Loucy (cell line): Measurements from ENCODE around the gene FAM131C.
"Not testable (repeated sequence)": the region's sequence is repeated elsewhere in the genome, so short reads cannot be mapped to it uniquely, and the experiment has no call there.

ENCODE experiments used
- H2AFZ ChIP-seq: fragments of 200-600 bp; sonication (generic); 2 replicates; pipeline ENCODE4 v1.6.0; 2016; ENCODE audit warnings: antibody characterized with exemption, mild to moderate bottlenecking, low read length, moderate library complexity
- H3F3A ChIP-seq: fragments of 200-600 bp; 2 replicates; pipeline ENCODE4 v1.6.0; 2016; ENCODE audit warnings: antibody characterized with exemption, low read depth, mild to moderate bottlenecking
- H3K27me3 ChIP-seq: fragments of 200-600 bp; sonication (generic); 2 replicates; pipeline ENCODE4 v1.6.1; 2014; ENCODE audit warnings: low read length, mild to moderate bottlenecking; ENCODE audit not compliant: insufficient read depth, poor library complexity, severe bottlenecking
- H3K36me3 ChIP-seq: fragments of 200-600 bp; sonication (generic); 2 replicates; pipeline ENCODE4 v1.6.1; 2016; ENCODE audit warnings: low read length; ENCODE audit not compliant: insufficient read depth
- H3K4me1 ChIP-seq: fragments of 200-600 bp; sonication (generic); 2 replicates; pipeline ENCODE4 v1.5.1; 2014; ENCODE audit warnings: low read length, mild to moderate bottlenecking; ENCODE audit not compliant: insufficient read depth, poor library complexity, severe bottlenecking
- H3K4me2 ChIP-seq: fragments of 200-600 bp; sonication (generic); 2 replicates; pipeline ENCODE4 v1.6.0; 2014; ENCODE audit warnings: antibody characterized with exemption, low read length, low read depth, mild to moderate bottlenecking; ENCODE audit not compliant: poor library complexity, severe bottlenecking
- H3K4me3 ChIP-seq: fragments of 200-600 bp; sonication (generic); 2 replicates; pipeline ENCODE4 v1.5.1; 2014; ENCODE audit warnings: low read length, mild to moderate bottlenecking, mixed read lengths; ENCODE audit not compliant: poor library complexity, severe bottlenecking
- H3K79me2 ChIP-seq: fragments of 200-600 bp; sonication (generic); 2 replicates; pipeline ENCODE4 v1.6.1; 2014; ENCODE audit warnings: low read length; ENCODE audit not compliant: insufficient read depth
- H3K9ac ChIP-seq: fragments of 200-600 bp; sonication (generic); 2 replicates; pipeline ENCODE4 v1.6.0; 2014; ENCODE audit warnings: mild to moderate bottlenecking, low read depth, low read length, moderate library complexity; ENCODE audit not compliant: poor library complexity, severe bottlenecking
- H3K9me2 ChIP-seq: fragments of 200-600 bp; sonication (generic); replicated peaks from 2 replicates; pipeline ENCODE4 v1.6.1; 2016; ENCODE audit warnings: low read depth, low read length, mixed read lengths
- H3K9me3 ChIP-seq: fragments of 200-600 bp; sonication (generic); 2 replicates; pipeline ENCODE4 v1.6.1; 2014; ENCODE audit warnings: mild to moderate bottlenecking, antibody characterized with exemption, low read length, low read depth; ENCODE audit not compliant: insufficient read depth
- H4K20me1 ChIP-seq: fragments of 200-600 bp; sonication (generic); 2 replicates; pipeline ENCODE4 v1.6.0; 2014; ENCODE audit warnings: antibody characterized with exemption, low read length, mild to moderate bottlenecking; ENCODE audit not compliant: insufficient read depth, poor library complexity, severe bottlenecking
- EZH2phosphoT487 ChIP-seq: fragments of 200-600 bp; IDR thresholded peaks from 2 replicates; pipeline ENCODE4 v1.6.1; 2018; ENCODE audit warnings: antibody characterized with exemption, mild to moderate bottlenecking, moderate library complexity, borderline replicate concordance
- TF ChIP-seq, protein P1 (sequence below): fragments of 200-600 bp; sonication (generic); conservative IDR thresholded peaks from 2 replicates; pipeline ENCODE4 v1.5.1; 2014; ENCODE audit warnings: mild to moderate bottlenecking, antibody characterized with exemption, low read length

FAM131C gene

GRCh38 chr1:16043521-16043920 is 29.9 kb downstream of the FAM131C start, which contains the start of gene CLCNKB:
Gene CLCNKB (plus strand): TSS chr1:16043782. CDS start chr1:16044493, 711 bp downstream.
- Histone ChIP-seq H2AFZ (no peak within 1 kb of the TSS), H3K9me2 (no peaks in the 10 kb centered on the region), H3K4me1 (no peaks in the 10 kb centered on the region), H3K4me2 (no peak within 1 kb of the TSS), H3K36me3 (no peaks in the 10 kb centered on the region), H3K9me3 (no peaks in the 10 kb centered on the region), H3K79me2 (no peaks in the 10 kb centered on the region), H3K4me3 (no peak within 1 kb of the TSS), H3K27me3 (no peaks in the 10 kb centered on the region), H3K9ac (no peak within 1 kb of the TSS), H3F3A (no peaks in the 10 kb centered on the region), H4K20me1 (no peaks in the 10 kb centered on the region)
- no peak for TF ChIP-seq EZH2phosphoT487
- TF ChIP-seq, protein P1, sequence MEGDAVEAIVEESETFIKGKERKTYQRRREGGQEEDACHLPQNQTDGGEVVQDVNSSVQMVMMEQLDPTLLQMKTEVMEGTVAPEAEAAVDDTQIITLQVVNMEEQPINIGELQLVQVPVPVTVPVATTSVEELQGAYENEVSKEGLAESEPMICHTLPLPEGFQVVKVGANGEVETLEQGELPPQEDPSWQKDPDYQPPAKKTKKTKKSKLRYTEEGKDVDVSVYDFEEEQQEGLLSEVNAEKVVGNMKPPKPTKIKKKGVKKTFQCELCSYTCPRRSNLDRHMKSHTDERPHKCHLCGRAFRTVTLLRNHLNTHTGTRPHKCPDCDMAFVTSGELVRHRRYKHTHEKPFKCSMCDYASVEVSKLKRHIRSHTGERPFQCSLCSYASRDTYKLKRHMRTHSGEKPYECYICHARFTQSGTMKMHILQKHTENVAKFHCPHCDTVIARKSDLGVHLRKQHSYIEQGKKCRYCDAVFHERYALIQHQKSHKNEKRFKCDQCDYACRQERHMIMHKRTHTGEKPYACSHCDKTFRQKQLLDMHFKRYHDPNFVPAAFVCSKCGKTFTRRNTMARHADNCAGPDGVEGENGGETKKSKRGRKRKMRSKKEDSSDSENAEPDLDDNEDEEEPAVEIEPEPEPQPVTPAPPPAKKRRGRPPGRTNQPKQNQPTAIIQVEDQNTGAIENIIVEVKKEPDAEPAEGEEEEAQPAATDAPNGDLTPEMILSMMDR: no peak

DNA sequence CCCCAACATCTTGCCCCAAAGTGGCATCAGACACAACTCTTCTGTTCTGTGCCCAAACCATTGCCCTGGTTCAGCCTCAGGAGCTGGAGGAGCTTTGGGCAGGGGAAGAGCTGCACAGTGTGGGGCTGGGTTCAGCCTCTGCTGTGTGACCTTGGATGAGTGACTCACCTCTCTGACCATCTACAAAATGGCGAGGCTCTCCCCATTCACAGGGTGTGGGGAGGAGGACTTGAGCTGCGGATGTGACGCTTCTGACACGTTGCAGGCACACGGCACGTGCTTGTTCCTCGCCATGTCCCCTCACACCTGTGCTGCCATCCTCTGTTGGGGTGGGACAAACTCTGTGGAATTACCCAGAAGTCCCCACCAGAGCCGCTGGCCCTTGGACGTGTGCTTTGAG is 30.8 kb downstream of the FAM131C start:
- not testable (repeated sequence) for H3K36me3 ChIP-seq, H4K20me1 ChIP-seq, H3K27me3 ChIP-seq, H2AFZ ChIP-seq, H3F3A ChIP-seq, H3K9ac ChIP-seq, H3K9me2 ChIP-seq, H3K4me3 ChIP-seq, H3K4me1 ChIP-seq, H3K4me2 ChIP-seq, H3K9me3 ChIP-seq, H3K79me2 ChIP-seq

DNA sequence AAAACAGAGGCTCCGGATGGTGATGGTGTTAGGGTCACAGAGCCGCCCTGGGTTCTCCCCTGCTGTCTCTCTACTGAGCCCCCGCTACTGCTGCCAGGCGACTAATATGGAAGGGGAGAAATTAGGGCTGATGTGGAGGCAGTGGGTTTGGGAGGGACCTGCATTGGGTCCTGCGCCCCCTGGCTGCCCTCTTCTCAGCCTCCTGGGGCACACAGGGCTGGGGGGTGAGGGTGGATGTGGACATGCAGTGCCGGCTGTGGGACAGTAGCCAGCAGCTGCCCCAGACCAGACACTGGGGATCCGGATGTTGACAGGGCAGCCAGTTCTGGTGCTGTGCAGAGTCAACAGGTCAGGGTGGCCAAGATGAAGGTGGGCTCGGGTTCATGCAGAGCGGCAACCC is 31.4 kb downstream of the FAM131C start:
- no peaks in the 10 kb centered on the region for H3K79me2 ChIP-seq
- H4K20me1 ChIP-seq: no peaks in the 10 kb centered on the region
- no peaks in the 10 kb centered on the region for H3K9me2 ChIP-seq
- no peaks in the 10 kb centered on the region for H3K27me3 ChIP-seq
- no peaks in the 10 kb centered on the region for H3K36me3 ChIP-seq
- no peak overlapping the region for H3K4me3 ChIP-seq
- no peaks in the 10 kb centered on the region for H3K9me3 ChIP-seq
- no peak overlapping the region for H2AFZ ChIP-seq
- H3K4me2 ChIP-seq: no peak overlapping the region
- TF ChIP-seq EZH2phosphoT487: no peak
- TF ChIP-seq, protein P1: no peak
- no peaks in the 10 kb centered on the region for H3K4me1 ChIP-seq
- no peak overlapping the region for H3K9ac ChIP-seq
- H3F3A ChIP-seq: no peaks in the 10 kb centered on the region

DNA sequence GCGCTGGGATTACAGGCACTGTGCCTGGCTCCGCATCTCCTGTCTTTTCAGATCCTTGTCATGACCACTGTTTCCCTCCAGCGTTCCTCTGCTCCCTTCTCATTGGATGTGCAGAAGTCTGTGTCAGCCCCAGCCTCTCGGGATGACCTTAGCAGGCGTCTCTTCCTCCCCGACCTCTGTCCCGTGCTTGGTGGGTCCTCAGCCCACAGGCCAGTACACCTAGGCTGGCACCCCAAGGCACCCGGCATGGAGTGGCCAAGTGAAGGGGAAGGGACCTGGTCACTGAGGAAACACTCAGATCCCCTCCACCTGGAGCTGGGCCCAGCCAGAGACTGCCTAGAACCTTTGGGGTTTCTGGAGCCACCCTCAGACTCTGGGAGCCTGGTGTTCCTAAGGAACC is 32.3 kb downstream of the FAM131C start:
- H3K9me2 ChIP-seq: no peaks in the 10 kb centered on the region
- H4K20me1 ChIP-seq: no peaks in the 10 kb centered on the region
- no peaks in the 10 kb centered on the region for H3K4me1 ChIP-seq
- no peak overlapping the region for H3K9ac ChIP-seq
- no peak overlapping the region for H3K4me2 ChIP-seq
- no peaks in the 10 kb centered on the region for H3F3A ChIP-seq
- no peaks in the 10 kb centered on the region for H3K9me3 ChIP-seq
- no peak overlapping the region for H2AFZ ChIP-seq
- H3K4me3 ChIP-seq: no peak overlapping the region
- TF ChIP-seq EZH2phosphoT487: no peak
- TF ChIP-seq, protein P1: no peak
- no peaks in the 10 kb centered on the region for H3K79me2 ChIP-seq
- H3K27me3 ChIP-seq: no peaks in the 10 kb centered on the region
- H3K36me3 ChIP-seq: no peaks in the 10 kb centered on the region

GRCh38 chr1:16039871-16040270 is 33.6 kb downstream of the FAM131C start:
- H3K79me2 ChIP-seq, H2AFZ ChIP-seq, H3K27me3 ChIP-seq, H3K9me3 ChIP-seq, H3K4me1 ChIP-seq, H3F3A ChIP-seq, H4K20me1 ChIP-seq, H3K36me3 ChIP-seq, H3K9me2 ChIP-seq, H3K4me3 ChIP-seq, H3K4me2 ChIP-seq, H3K9ac ChIP-seq: not testable (repeated sequence)
